NCI-H69 (cell line): ENCODE results near the gene ST6GALNAC5.
A peak's percentile ranks its signal among the peaks of the same experiment; 100 is the strongest.
"Not testable (repeated sequence)": the region's sequence is repeated elsewhere in the genome, so short reads cannot be mapped to it uniquely, and the experiment has no call there.

Experiments
- DNase-seq: peaks from one replicate; lab custom pipeline; 2025; lab: John Stamatoyannopoulos, UW

ST6GALNAC5 gene

DNA sequence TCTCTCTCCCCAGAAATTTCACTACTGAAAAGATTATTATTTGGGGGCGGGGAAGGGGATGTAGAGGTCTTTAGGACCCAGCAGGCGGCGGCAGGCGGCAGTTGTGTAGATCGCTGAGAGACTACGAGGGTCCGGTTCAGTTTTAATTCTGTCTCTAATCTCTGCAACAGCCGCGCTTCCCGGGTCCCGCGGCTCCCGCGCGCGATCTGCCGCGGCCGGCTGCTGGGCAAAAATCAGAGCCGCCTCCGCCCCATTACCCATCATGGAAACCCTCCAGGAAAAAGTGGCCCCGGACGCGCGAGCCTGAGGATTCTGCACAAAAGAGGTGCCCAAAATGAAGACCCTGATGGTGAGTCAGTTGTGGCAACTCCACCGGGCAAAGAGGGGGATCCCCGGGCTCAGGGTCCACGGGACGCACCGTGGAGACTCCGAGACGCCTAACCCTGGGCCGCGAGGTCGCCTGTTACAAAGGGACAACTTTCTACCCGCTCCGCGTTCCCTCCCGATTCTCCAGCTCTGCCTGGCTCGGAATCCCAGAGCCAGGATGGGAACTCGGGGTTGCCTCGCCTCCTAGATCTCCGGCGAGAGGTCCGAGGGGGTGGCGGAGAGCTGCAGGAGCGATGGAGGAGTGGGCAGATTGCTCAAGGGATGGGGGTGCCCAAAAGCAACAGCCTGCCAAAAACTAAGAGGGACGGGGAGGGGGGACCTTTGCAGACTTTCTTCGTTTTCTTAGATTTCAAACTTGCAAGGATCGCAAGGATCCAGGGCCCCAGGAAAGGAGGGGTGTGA, at the start of gene ST6GALNAC5:
ST6GALNAC5 (plus strand) TSS at position 139 of the 789 bp plus-strand sequence.
- peak; percentile 79 for DNase-seq

DNA sequence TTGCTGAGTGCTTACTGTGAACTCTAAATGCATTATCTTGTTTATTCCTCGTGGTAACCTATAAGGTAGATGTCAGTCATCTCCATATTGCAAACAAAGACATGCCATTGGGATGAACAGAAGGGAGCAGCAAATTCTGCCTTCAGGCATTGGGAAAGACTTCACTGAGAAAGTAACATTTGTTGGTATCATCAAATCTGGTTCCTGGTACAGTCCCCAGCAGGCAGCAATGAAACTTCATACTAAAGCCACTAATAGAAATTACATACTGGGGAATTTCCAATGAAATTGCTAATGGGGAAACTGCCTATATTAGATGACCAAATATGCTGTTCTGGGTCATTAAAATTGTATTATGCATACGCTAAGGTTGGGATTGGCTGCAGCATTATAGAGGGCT, 47.3 kb upstream of the ST6GALNAC5 start:
- peak; percentile 69 for DNase-seq

DNA sequence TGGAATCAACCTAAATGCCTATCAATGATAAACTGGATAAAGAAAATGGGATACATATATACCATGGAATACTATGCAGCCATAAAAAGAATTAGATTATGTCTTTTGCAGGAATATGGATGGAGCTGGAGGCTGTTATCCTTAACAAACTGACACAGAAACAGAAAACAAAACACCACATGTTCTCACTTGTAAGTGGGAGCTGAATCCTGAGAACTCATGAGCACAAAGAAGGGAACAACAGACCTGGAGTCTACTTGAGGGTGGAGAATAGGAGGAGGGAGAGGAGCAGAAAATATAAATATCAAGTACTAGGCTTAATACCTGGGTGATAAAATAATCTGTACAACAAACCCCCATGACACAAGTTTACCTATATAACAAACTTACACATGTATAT, 44.3 kb upstream of the ST6GALNAC5 start:
- DNase-seq: not testable (repeated sequence)

DNA sequence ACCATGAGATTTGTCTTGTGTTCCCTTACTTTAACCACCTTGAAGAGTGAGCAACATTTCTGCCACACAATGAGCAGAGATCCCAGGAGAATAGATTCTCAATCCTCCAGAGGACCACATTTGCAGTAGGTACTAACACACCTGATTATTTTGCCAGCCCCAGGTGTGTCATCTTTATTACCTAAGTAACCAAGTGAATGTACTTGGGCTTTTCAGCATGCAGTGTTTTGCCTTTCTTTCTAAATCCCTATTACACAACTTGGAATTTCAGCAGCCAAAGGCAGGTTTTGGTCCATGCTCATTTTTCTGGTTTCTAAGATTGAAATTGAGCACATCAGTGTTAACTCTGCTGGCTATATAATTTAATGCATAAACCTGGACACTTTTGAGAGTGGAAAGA, 43.2 kb upstream of the ST6GALNAC5 start:
- DNase-seq: peak; percentile 2

DNA sequence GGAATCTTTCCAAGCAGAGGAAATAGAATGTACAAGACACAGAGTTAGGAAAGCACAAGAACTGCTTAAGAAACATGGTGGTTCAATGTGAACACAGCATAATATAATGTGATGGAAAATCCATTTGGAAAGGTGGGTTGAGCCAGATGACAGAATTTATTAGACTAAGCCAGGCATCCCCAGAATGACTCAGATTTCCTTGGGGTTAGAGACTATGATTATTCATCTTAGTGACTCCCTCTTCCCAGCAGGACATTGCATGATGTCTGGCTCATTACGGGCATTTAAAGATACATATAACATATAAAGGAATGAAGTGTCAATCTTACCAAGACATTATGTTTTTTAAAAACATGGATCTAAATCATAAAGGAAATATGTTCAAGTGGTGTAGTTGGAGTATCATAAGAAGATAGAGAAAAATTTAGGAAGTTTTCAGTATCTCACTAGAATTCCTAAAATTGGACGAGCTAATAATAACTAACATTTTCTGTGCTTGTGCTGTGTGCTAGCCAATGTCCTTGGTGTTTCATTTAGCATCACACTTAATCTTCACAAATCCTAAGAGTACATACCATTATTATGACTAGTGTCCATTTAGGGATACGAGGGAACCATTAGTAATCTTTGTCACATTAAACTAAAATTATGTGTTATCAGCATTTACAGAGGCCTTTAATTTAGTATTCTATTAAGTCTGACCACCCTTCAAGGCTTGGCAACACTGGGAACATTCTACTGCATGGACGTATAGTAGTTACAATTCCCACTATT, 41.0 kb upstream of the ST6GALNAC5 start:
- peak; percentile 31 for DNase-seq

DNA sequence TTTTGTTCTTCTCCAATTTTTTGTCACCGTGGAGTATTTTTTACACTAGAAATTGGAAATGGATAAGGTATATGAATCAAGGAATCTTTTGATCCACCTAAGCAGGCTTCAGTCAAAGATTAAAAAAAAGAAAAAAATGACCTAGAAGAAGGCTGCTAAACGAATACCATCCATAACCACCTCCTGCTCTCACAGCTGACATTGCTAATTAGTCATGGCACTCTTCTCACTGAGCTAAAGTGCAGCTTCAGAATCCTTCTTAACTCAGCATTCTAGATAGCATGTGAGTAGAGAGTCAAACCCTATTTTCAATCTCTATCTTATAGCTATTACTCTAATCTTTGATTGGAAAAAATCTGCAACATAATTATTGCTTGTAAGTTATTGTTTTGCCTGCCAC, 40.2 kb upstream of the ST6GALNAC5 start:
- no peak for DNase-seq

DNA sequence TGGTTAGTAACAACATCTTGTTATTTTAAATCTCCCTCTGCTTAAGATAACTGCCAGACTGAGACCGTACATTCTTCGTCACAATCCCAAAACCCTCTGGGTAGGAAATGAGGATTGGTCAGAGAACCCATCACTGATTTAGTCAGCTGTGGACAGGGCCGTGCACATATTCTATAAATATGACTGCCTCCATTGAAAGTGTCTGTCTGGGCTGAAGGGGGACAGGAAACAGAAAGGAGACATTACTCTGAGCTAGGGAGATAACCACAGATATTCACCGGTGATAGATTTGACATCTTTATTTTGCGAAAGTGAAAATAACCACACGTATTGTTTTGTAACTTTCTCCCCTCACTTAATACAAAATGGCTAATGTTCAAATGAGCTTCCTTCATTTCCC, 36.9 kb upstream of the ST6GALNAC5 start:
- DNase-seq: no peak

DNA sequence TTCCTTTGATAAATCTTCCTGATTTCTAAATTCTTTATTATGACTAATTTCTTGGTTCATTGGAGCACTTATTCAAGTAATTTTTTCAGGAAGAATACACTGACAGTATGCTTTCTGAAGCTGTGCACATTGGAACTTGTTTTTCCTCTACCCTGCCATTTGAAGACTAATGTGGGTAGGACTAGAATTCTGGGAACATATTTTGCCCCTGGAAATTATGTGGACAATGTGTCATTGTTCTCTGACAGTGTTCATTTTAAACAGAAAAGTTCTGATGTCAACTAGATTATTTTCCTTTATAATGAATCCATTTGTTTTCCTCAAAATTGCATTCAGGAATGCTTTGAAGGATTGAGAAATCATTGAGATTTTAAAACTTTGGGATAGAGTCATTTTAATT, 34.8 kb upstream of the ST6GALNAC5 start:
- no peak for DNase-seq

DNA sequence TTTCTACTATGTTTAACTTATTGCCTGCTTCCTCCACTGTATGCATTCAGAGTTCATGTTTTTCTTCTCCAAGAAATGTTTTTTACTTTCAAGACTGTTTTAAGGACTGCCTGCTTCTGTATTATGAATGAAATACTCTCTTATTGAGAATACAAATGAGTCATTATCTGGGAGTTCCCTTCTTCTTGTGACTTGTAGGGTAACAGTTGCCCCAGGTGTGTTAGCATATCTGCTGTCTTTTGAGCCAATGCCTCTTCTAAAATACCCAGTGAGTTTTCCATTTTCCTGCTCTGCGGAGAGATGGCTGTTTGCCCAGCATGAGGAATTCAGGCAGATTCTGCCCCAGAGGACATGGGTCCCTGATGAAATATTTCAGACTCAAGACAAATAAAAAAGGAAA, 34.1 kb upstream of the ST6GALNAC5 start:
- DNase-seq: no peak

DNA sequence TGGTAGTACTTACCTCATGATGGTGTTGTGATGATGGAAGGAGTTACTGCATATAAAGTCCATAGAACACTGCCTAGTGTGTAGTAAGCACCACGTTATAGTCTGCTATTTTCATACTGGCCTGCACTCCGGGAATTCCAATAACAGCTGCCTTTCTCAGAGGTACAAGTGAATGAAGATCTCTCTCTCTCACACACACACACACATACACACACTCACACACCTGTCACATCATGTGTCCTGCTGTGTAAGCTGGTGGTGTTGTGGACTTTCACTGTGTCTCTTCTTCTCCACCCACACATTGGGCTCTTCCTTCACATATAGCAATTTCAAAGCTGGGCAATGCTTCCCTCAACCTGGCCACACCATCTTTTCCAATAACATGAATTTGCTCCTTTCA, 33.4 kb upstream of the ST6GALNAC5 start:
- DNase-seq: no peak

DNA sequence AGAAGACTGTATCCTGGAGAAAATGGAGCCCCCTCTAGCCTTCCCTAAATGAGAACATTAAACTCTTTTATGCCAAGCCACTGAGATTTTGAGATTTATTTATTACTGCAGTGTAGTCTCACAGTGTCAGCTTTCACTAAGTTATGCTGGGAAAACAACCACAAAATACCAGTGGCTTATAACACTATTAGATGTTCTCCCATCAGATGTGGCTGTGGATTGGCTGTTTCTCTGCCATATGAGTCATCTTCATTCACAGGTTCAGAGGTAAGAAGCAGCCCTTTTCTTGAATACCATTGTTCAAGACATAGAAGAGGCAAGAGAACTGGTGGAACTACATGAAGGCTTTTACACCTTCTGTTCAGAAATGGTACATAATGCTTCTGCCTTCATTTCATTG, 32.1 kb upstream of the ST6GALNAC5 start:
- no peak for DNase-seq

DNA sequence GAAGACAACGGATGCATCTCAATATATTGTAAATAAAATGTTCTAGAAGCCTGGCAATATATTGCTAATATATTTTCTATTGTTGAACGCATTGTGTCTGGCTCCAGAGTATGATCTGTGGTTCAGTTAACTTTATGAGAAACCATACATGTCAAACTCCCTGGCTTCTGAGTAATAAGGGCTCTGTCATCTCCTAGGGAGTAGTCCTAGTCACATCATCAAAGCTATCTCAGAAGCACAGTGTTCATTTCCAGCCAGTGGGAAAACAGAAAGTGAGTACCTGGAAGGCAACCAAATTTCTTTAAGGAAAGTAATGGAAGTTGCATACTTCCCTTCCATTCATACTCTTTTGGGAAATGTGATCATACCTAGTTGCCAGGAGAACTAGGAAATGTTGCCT, 27.0 kb upstream of the ST6GALNAC5 start:
- no peak for DNase-seq

DNA sequence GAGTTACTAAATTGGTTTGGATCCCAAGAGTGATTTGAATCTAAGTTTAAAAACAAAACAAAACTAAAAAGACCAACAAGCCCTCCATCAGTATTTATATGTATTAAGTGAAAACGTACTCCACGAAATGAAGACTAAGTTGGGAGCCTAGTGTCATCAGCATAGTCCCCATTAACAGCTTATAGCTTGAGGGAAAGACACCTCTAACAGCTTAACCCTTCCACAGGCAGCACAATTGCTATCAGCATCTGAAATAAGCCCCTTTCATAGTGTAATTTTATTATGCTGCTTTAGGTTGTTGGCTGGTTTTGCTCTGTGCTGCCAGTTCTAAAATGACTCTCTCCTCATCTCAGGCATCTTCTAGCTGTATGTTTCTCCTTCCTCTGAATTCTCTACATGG, 25.8 kb upstream of the ST6GALNAC5 start:
- no peak for DNase-seq

DNA sequence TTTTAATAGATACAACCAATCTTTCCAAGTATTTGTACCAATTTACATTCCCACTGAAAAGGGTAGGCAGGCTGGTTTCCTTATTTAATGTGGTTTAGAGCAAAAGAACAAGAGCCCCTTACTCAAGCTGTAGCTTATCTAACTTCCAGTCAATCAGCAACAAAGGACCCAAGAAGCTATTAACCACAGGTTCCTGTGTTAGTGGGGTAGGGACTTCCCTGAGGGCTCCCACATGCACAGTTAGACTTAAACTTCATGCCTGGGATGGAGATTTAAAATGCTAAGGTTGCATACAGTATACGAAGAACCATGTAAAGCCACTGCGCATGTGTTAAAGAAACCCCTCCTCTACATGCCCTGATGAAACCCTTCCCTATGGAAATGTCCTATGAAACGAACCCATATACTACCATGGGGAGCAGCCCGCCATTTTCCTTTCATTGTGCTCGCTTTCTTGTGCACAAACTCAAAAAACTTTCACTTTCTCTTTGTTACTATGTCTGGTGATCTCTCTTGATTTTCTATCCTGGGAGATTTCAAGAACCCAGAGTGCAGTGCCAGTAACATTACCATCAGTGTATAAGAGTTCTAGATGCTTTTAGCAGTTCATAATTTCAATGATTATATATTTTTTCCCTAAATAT, 23.3 kb upstream of the ST6GALNAC5 start:
- no peak for DNase-seq

DNA sequence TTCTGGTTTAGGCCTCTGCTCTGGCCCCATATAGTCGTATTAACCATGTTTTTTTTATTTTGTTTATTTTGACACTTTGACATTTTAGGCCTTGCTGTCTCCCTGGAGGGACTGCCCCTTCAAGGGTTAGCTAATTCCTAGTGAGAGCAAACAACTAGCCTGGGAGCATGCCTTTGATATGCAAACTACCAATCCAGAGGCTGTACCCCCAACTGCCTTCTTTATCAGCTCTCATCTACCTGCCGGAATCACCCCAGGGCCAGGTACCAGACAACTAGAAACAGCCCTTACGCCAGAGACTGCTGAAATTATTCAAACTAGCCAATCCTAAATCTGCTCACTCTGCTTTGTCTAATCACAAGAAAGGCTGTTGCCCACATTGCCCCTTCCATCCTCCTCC, 13.0 kb upstream of the ST6GALNAC5 start:
- no peak for DNase-seq

DNA sequence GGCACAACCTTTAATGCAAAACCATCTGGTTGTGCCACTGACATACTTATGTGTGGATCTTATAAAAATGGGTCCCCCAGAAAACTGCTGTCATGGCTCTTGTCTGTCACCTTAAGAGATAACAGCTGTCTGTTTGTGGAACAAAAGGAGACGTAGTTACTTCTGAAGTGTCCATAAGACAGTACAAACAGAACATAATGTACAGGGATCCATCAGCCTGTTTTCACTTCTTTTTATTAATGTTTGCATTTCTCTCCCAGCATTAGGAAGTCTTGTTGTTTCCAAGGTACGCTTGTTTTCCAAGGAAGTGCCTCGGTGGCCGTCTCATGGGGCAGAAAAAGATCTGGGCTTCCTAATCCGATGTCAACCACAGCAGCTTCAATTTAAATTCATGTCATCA, 11.2 kb upstream of the ST6GALNAC5 start:
- no peak for DNase-seq

DNA sequence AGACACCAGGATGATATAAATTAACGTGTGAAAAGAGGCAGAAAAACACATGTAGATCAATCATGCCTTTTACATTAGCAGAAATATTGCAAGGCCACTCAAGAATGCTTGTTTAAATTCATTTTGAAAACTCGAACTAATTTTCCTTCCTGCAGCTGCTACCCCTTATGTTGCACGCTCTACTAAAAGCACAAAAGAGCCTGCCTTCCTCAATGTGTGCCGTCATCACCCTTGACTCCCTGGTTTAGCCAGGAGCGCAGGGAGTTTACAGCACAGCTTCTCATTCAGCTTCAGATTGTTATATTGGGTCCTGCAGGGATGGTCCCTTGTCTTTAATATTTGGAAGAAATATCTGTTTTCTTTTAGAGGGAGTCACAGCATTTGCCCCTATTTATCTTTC, 10.1 kb upstream of the ST6GALNAC5 start:
- no peak for DNase-seq

DNA sequence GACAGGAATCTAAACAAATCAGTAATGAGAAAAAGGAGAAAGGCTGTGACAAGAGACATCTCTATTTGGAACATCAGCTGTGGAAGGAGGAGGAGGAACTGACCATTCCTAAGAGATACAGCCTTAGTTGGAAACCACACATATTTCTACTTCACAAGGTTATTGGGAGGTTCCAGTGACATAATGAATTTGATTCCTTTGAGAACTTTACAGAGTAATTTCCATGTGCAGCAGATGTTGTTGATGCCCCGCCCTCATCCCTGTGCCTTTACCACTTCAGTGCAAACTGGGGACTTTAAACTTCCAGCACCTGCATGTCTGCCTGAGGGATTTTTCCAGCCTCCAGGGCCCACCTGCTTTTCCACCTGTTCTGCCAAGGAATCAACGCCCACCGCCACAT, 9.3 kb upstream of the ST6GALNAC5 start:
- DNase-seq: peak; percentile 71

DNA sequence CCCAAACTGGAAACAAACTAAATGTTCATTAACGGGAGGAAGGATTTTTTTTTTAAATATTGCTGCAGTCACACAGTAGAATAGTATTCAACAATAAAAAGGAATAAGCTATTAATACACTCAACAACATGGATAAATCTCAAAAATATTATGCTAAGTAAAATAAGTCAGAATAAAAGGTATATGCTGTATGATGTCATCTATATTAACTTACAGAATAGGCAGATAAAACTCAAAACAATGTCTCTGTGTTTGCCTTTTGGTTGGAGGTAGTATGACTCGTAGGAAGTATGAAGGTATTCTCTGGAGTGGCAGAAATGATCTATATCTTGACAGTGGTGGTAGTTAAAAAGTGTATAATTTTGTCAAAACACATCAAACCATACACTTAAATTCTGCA, 6.1 kb upstream of the ST6GALNAC5 start:
- DNase-seq: no peak

DNA sequence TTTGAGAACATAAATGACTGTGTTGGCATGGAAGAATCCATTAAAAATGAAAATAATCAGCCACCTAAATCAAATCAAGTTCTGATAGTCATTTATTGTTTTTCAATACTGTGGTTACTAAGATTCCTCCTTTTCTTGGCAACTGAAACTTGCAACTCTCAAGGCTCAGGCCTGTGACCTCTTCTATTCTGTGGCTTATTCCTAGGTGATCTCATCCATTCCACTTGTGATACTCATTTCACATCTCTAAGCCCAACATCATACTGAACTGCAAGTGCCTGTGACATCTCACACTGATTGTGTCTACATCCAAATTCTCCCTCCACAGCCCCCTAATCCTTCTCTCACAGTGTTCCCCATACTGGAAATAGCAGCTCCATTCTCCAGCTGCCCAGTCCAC, 4.8 kb upstream of the ST6GALNAC5 start:
- no peak for DNase-seq

DNA sequence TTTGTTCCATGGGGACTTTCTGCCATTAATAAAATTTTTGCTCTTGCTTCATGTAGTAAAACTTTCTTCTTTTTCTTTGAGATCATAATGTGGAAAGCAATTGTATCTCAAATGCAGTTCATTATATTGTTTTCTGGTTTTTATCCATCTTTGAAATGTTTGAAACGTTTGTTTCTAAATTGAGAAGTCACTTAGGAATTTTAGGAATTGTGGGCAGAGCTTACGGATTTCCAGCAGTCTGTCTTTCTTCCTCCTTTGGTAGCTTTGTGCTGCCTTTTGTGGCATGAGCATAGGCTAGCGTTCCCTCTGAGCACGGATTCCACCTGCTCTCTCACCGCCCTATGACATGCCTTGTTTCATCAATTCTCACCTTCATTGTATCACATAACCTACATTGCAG, 2.9 kb upstream of the ST6GALNAC5 start:
- no peak for DNase-seq

DNA sequence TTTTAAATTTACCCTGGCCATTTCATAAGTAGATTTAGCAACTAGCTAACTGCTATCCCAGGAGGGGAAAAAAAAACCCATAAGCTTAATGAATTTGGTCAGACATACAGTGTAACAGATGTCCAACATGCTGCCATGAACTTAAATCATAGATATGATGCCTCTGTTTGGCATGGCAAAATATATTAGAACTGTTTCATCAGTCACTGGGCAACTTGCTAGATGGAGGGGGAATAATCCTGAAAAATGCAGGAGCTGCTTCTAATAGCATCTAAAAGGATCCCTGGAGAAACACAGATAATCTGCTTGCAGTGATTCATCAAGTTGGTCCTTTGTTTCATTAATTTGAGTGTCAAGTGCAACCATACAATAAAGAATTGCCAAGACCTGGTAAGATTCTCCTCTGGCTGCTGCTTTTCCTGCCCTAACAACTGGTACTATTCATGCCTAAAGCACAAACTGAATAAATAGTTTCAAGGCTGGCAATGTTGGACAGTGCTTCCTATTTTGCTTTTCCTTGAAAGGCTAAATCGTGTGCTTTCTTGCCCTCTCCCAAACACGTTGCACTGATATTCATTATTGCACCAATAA, 1.5 kb upstream of the ST6GALNAC5 start:
- peak; percentile 26 for DNase-seq

DNA sequence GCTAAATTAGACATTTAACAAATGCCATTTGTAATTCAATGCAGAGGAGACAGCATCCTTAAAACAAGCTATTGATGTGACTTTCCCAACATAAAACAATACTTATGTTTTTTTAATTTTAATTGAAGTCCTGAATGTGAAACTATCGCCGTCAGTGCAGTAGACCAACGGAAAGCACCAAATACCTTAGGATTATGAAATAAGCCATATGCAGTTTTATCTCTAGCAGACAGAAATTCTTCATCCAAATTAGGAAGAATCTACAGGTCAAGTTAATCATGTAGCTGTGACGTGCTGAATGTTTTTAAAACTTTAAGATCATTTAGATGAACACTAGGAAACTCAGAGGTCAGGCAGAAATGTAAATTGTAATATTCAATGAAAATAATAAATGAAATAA, 714 bp upstream of the ST6GALNAC5 start:
- DNase-seq: no peak
